OCI-LY7 (cell line): ENCODE data around the gene SLC1A4. TPM values are rescaled to one million over a fixed set of nuclear protein-coding genes. Genes with fewer than 3 reads are reported as not detected.

Experiments
- BruUV-seq: library from RNA; stranded (reverse); fragments of 400-500 nt; replicated peaks from 2 replicates; lab custom pipeline; 2021; lab: Mats Ljungman, UMichigan
- CTCF ChIA-PET: fragments of 300-600 bp; sonication (Branson Sonifier 250); formaldehyde crosslinking; loops from one replicate; lab custom pipeline; 2022; ENCODE audit warnings: antibody characterized with exemption; ENCODE audit not compliant: unreplicated experiment; lab: Charles Lee
- POLR2A ChIA-PET: fragments of 300-600 bp; sonication (Branson Sonifier 250); formaldehyde crosslinking; loops from one replicate; lab custom pipeline; 2022; ENCODE audit warnings: antibody characterized with exemption; lab: Charles Lee
- DNase-seq: peaks from one replicate; pipeline ENCODE4 v3.0.0-alpha.2; 2015; ENCODE audit warnings: low spot score
- H2AFZ ChIP-seq: fragments of 200-600 bp; sonication (generic), shearing (Covaris generic); 2 replicates; pipeline ENCODE4 v1.6.1; 2014; ENCODE audit warnings: mild to moderate bottlenecking, antibody characterized with exemption, low read length, moderate library complexity
- H3K27ac ChIP-seq: fragments of 200-600 bp; sonication (generic); 2 replicates; pipeline ENCODE4 v1.5.1; 2014; ENCODE audit warnings: mixed run types, low read depth, mild to moderate bottlenecking, moderate library complexity, low read length, inconsistent platforms; ENCODE audit not compliant: poor library complexity, severe bottlenecking
- H3K36me3 ChIP-seq: fragments of 200-600 bp; sonication (generic); 2 replicates; pipeline ENCODE4 v1.6.1; 2014; ENCODE audit warnings: mild to moderate bottlenecking, antibody characterized with exemption, low read length, moderate library complexity, mixed read lengths; ENCODE audit not compliant: insufficient read depth
- H3K4me1 ChIP-seq: fragments of 200-600 bp; sonication (generic); 2 replicates; pipeline ENCODE4 v1.5.1; 2014; ENCODE audit warnings: mild to moderate bottlenecking, low read length; ENCODE audit not compliant: insufficient read depth, poor library complexity, severe bottlenecking
- H3K4me2 ChIP-seq: fragments of 200-600 bp; sonication (generic); 2 replicates; pipeline ENCODE4 v1.6.1; 2014; ENCODE audit warnings: mild to moderate bottlenecking, low read length
- H3K4me3 ChIP-seq: fragments of 200-600 bp; sonication (generic); 2 replicates; pipeline ENCODE4 v1.5.1; 2014; ENCODE audit warnings: mild to moderate bottlenecking, low read depth, low read length; ENCODE audit not compliant: poor library complexity, severe bottlenecking
- H3K79me2 ChIP-seq: fragments of 200-600 bp; sonication (generic); 2 replicates; pipeline ENCODE4 v1.6.1; 2016; ENCODE audit warnings: low read depth, mild to moderate bottlenecking, low read length, moderate library complexity, mixed read lengths; ENCODE audit not compliant: insufficient read depth
- H3K9me2 ChIP-seq: fragments of 200-600 bp; sonication (generic); 2 replicates; pipeline ENCODE4 v1.6.1; 2016; ENCODE audit warnings: mild to moderate bottlenecking, low read length, mixed read lengths; ENCODE audit not compliant: insufficient read depth
- H3K9me3 ChIP-seq: fragments of 200-600 bp; sonication (generic); 2 replicates; pipeline ENCODE4 v1.6.1; 2014; ENCODE audit warnings: mild to moderate bottlenecking, mixed run types, low read length, mixed read lengths
- H4K20me1 ChIP-seq: fragments of 200-600 bp; sonication (generic); 2 replicates; pipeline ENCODE4 v1.6.1; 2014; ENCODE audit warnings: mild to moderate bottlenecking, antibody characterized with exemption, low read length, moderate library complexity, mixed read lengths; ENCODE audit not compliant: insufficient read depth
- EZH2phosphoT487 ChIP-seq: fragments of 200-600 bp; sonication (generic); IDR thresholded peaks from 2 replicates; pipeline ENCODE4 v1.6.1; 2018; ENCODE audit warnings: low read depth, borderline replicate concordance, mild to moderate bottlenecking, mixed run types, antibody characterized with exemption, low read length, moderate library complexity, mixed read lengths
- intact Hi-C: fragments of 100-400 bp; cut with micrococcal nuclease; formaldehyde crosslinking; loops from one replicate; pipeline ENCODE4 v1.10.0; 2022; ENCODE audit not compliant: unreplicated experiment
- total RNA-seq, 2 experiments: library from RNA; depleted of rRNA in 1 of 2; stranded (reverse); fragments of >200 nt in 1 of 2; shearing (Covaris generic) in 1 of 2; gene quantifications; 2 replicates each; pipeline ENCODE4 v1.2.3, GENCODE V29; 2014 to 2022
- TF ChIP-seq, protein P1 (sequence below): fragments of 200-600 bp; sonication (generic); conservative IDR thresholded peaks from 2 replicates; pipeline ENCODE4 v1.5.1; 2014; ENCODE audit warnings: mild to moderate bottlenecking, antibody characterized with exemption, low read length, moderate library complexity, mixed read lengths

The SLC1A4 gene
- total RNA-seq, 2 experiments from 2014 or later, result 17.2 to 31.1 TPM

DNA sequence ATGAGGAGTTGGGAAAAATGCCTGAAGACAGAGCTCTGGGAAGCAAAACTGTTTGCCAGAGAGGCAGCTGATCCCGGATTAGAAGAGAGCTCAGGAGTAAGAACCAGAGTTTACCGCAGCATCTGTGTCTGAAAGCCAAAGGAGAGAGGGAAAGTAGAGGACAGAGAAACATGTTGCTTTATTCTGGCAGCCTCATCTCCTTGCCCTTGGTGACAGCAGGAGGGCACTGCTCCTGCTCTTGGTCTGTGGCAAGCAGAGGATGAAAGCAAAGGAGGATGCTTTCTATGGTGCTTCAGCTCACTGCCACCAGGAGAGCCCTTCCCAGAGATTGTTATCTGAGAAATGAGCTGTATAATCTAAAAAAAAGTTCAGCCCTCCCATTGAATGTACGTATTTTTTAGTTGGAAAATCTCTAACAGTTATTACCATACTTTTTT lies 7.7 kb downstream of the SLC1A4 start:
- no peaks in the 10 kb centered on the region for H3K36me3 ChIP-seq
- DNase-seq, result no peak
- no peaks in the 10 kb centered on the region for H3K9me3 ChIP-seq
- no peak overlapping the region for H2AFZ ChIP-seq
- no peak overlapping the region for H3K4me2 ChIP-seq
- H3K79me2 ChIP-seq, result peaks cover 6% of the 10 kb centered on the region; the same call in 1 of the 2 replicates
- H3K27ac ChIP-seq, result no peak overlapping the region
- peaks cover 13% of the 10 kb centered on the region for H3K4me1 ChIP-seq
- H3K9me2 ChIP-seq, result no peaks in the 10 kb centered on the region
- intact Hi-C loops, result no loop called here
- no TSS peak for BruUV-seq
- H3K4me3 ChIP-seq, result no peak overlapping the region
- CTCF ChIA-PET, result interaction anchor here (0.7 kb wide), 1 partner anchor 34 kb away, joined by 3 read pairs; no protein-coding TSS in a partner anchor
- POLR2A ChIA-PET, result interaction anchor here (0.6 to 2.1 kb wide), 8 partner anchors 13 to 1493 kb away, joined by 3 to 6 read pairs (median 3); no protein-coding TSS in a partner anchor
- TF ChIP-seq, protein P1, sequence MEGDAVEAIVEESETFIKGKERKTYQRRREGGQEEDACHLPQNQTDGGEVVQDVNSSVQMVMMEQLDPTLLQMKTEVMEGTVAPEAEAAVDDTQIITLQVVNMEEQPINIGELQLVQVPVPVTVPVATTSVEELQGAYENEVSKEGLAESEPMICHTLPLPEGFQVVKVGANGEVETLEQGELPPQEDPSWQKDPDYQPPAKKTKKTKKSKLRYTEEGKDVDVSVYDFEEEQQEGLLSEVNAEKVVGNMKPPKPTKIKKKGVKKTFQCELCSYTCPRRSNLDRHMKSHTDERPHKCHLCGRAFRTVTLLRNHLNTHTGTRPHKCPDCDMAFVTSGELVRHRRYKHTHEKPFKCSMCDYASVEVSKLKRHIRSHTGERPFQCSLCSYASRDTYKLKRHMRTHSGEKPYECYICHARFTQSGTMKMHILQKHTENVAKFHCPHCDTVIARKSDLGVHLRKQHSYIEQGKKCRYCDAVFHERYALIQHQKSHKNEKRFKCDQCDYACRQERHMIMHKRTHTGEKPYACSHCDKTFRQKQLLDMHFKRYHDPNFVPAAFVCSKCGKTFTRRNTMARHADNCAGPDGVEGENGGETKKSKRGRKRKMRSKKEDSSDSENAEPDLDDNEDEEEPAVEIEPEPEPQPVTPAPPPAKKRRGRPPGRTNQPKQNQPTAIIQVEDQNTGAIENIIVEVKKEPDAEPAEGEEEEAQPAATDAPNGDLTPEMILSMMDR, result no peak
- TF ChIP-seq EZH2phosphoT487, result no peak
- H4K20me1 ChIP-seq, result peaks cover 20% of the 10 kb centered on the region; the same call in 1 of the 2 replicates

DNA sequence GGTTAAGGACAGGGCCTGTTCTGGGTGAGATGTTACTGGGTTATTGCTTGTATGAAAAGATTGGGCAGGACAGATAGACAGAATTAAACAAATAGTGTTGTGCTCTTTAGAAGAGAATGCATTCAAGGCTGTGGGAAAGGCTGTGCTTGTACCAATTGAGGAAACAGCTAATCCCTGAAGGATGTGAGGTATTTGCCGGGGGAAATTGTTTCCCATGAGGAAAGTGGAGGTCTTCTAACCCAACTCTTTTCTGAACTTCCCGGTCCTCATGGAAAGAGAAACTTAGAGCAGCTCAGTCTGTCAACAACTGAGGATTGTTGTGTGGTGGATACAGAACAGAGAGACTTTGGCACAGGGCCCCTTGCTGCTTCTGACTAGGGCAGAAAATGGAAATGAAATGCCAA lies 9.5 kb downstream of the SLC1A4 start:
- intact Hi-C loops, result no loop called here
- no peaks in the 10 kb centered on the region for H3K9me3 ChIP-seq
- ChIA-PET CTCF (no interaction called here), POLR2A (interaction anchor here (0.6 to 1.2 kb wide), 6 partner anchors 8 to 733 kb away, joined by 3 to 4 read pairs (median 3); no protein-coding TSS in a partner anchor)
- no peak overlapping the region for H2AFZ ChIP-seq
- peaks cover 2% of the 10 kb centered on the region; the same call in 1 of the 2 replicates for H3K79me2 ChIP-seq
- no peaks in the 10 kb centered on the region for H3K4me1 ChIP-seq
- TF ChIP-seq, protein P1, result no peak
- TF ChIP-seq EZH2phosphoT487, result no peak
- no peaks in the 10 kb centered on the region for H3K9me2 ChIP-seq
- H3K36me3 ChIP-seq, result no peaks in the 10 kb centered on the region
- H3K4me3 ChIP-seq, result no peak overlapping the region
- no TSS peak for BruUV-seq
- no peak overlapping the region for H3K27ac ChIP-seq
- H4K20me1 ChIP-seq, result peaks cover 3% of the 10 kb centered on the region; the same call in 1 of the 2 replicates
- no peak overlapping the region for H3K4me2 ChIP-seq
- DNase-seq, result no peak

DNA sequence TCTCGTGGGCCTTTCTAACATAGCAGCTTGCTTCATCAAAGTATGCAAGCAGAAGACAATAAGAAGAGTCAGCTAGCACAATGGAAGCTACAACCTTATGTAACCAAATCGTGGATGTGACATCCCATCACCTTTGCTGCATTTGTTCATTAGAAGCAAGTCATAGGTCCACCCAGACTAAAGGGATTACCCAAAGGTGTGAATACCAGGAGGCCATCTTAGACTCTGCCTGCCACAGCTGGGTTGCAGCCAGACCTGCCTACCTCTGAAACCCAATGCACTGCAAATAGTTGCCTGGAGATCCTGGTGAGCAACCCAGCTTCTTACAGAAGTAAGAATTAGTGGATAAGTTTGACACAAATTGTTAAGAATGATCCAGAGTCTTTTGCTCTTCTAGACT lies 10.6 kb downstream of the SLC1A4 start:
- Histone ChIP-seq H3K36me3 (peaks cover 2% of the 10 kb centered on the region; the same call in 1 of the 2 replicates), H3K9me2 (no peaks in the 10 kb centered on the region), H3K4me1 (no peaks in the 10 kb centered on the region), H2AFZ (no peak overlapping the region), H3K79me2 (no peaks in the 10 kb centered on the region), H3K4me3 (no peak overlapping the region), H3K9me3 (no peaks in the 10 kb centered on the region), H3K4me2 (no peak overlapping the region), H3K27ac (no peak overlapping the region), H4K20me1 (no peaks in the 10 kb centered on the region)
- TF ChIP-seq, protein P1, result no peak
- no peak for TF ChIP-seq EZH2phosphoT487
- ChIA-PET CTCF (interaction anchor here (0.5 kb wide), 1 partner anchor 25 kb away, joined by 3 read pairs; no protein-coding TSS in a partner anchor), POLR2A (interaction anchor here (0.9 to 1.2 kb wide), 4 partner anchors 9 to 169 kb away, joined by 3 to 4 read pairs (median 3); no protein-coding TSS in a partner anchor)
- intact Hi-C loops, result no loop called here
- BruUV-seq, result no TSS peak
- DNase-seq, result no peak
